SHP77 treated with DMSO at 0.1 percent for 48 hours (cell line): ENCODE data around the gene RBM28.
"Not testable (repeated sequence)": the region's sequence is repeated elsewhere in the genome, so short reads cannot be mapped to it uniquely, and the experiment has no call there.

Source experiments
- DNase-seq: peaks from one replicate; lab custom pipeline; 2025; lab: John Stamatoyannopoulos, UW

RBM28 gene

DNA sequence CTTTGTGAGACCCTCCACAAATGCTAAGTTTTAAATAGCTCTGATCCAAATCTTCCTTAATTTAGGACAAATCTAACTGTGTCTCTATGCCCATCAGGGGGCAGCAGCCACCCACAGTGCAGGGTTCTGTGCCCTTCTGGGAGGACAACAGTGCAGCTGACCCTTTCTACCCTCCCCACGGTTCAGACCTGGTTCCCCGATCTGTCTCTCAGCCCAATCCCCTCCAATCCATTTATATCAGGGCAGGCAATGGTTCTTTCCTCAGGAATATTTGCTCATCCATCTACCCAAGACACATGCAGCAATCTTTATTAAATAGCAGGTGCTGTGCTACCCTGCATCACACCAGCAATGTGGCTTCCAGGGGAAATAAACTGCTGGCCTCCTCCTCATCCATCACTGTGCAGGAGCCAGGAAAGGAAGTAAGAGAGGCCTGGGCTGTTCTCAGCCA lies 4.0 kb upstream of the RBM28 start:
- DNase-seq = peak; percentile 15

GRCh38 chr7:128344431-128344774 lies 695 bp upstream of the RBM28 start:
- DNase-seq = no peak

DNA sequence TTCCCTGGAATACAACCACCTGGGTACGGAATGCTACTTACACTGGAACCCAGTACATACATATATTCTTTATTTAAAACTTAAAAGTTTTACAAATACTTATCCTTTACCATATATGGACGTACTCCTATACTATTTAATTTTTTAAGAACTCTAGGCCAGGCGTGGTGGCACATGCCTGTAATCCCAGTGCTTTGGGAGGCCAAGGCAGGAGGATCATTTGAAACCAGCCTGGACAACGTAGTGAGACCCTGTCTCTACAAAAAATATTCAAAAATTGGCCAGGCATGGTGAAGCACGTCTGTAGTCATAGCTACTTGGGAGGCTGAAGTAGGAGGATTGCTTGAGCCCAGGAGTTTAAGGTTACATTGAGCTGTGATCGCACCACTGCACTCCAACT lies 2.0 kb downstream of the RBM28 start:
- DNase-seq = no peak

DNA sequence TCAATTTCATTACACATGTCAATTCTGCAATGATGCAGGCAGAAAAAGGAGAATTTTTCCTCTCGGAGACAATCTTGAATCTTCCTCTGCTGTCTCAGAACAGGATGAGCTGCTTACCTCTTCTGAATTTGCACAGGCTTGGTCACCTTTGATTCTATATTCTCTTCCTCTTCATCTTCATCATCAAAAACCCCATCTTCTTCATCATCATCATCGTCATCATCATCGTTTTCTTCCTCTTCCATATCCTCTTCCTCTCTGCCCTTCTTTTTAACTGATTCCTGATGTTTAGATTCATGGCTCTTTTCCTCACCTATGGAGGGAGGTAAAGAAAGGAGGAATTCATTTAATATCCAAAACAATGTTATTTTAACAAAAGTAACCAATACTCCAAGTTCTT lies 8.0 kb downstream of the RBM28 start:
- no peak for DNase-seq

GRCh38 chr7:128324368-128324680 lies 19.4 kb downstream of the RBM28 start:
- DNase-seq = no peak

DNA sequence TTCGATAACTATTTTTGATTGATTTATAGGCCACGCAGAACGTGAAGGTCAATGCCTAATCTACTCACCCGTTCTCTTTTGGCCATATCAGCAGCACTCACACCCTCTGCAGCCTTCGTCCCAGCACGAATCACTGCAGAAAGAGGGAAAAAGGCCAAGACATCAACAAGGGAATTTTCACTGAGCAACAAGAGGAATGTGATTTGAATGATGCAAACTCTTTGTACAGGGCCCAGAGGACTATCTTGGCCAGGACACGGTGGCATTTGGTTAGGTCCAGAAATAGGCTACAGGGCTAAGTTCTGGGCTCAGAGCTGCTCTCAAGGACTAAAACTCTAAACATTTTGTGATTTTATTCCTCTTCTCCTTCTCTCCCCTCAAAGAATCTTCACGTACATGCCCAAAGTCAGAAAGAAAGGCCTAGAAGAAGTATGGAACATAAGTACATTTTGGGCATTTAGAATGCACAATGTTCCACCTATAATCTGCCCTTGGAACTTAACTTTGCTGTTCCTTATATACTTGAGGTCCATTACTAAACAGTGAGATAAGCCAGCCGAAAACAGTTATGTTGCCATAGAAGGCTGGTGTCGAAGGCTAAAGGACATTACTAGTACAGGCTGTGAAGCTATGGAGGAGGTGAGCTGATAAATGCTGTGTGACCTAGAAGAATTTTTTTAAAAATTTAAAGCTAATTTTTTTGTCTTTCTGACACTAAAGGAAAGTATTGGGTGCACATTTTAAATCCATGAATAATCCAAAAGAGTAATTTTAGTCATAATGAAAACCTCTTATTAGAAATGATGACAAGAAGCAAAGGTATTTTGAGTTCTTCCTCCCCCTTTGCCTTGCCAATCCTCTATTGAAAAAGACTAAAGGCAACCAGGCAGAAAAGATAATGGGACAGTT lies 20.0 kb downstream of the RBM28 start:
- no peak for DNase-seq

DNA sequence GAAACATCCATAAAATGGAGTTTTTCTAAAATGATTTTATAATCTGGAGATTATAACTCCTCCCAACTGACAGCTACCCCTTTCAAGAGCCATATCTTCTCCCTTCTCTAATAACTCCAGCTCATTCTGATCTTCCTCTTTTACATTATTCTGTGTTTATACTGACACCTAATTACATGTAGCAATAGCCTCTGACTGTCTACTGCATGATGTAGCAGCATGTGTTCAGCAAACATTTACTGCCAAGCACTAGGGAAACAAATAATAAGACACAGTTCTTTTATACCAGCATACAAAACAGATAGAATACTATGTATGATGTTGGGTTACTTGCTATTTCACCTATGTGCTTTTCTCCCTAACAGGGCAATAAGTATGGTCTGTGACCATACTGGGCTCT lies 20.7 kb downstream of the RBM28 start:
- DNase-seq = no peak

- no peak for DNase-seq
Observed at GRCh38 chr7:128322040-128322643, 21.6 kb downstream of the RBM28 start.

DNA sequence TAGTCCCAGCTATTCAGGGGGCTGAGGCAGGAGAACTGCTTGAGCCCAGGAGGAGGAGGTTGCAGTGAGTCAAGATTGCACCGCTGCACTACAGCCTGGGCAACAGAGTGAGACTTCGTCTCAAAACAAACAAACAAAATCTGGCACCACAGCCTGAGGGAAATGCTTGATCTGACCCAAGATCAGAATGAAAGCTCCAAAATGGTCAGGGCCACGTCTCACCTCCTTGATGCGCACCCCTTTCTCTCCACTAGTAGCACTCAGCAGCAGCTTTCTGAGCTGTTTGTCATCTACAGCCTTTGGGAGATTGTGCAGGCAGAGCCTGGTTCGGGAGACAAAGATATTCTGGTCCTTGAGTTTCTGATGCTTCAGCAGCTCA lies 22.7 kb downstream of the RBM28 start:
- DNase-seq = no peak

DNA sequence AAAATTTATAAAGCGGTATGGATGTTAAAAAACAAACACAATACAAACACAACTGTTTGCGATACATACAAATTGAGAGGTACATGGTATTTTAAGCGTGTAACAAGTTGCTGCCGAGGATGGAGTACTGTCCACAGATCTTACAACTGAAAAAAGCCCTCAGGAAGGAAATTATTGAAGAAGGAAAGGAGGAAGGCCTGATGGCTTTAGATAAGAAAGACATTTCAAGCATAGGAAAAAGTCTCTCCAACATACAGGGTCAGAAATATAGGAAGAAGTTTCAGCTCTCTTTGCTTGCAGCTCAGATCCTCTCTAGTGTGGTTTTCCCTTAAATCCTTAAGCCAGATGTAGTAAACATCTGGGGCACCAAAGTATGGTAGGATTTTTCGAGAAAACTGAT lies 25.0 kb downstream of the RBM28 start:
- no peak for DNase-seq

DNA sequence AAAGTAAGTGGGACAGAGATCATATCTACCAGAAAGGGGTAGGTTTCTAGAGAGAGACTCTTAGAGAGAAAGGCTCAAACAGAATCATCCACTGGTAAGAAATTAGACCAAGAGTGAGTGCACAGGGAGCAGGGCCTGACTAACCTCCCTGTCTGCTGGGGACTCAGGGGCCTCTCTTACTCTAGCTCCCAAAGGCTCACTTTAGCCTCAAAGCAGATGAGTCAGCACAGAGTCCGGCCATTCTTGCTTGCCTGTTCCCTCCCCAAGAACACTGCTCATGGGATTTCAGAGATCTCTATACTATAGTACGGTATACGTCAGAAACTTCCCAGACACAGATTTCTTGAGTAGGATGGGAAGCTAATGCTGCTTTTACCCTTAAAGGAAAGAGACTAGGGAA lies 32.7 kb downstream of the RBM28 start:
- DNase-seq = no peak

GRCh38 chr7:128310499-128310898 lies 33.2 kb downstream of the RBM28 start:
- no peak for DNase-seq

- no peak for DNase-seq
Observed at GRCh38 chr7:128309976-128310375, 33.7 kb downstream of the RBM28 start.

- no peak for DNase-seq
Observed at GRCh38 chr7:128309124-128309523, 34.6 kb downstream of the RBM28 start.

GRCh38 chr7:128307061-128307460 lies 36.6 kb downstream of the RBM28 start:
- no peak for DNase-seq

DNA sequence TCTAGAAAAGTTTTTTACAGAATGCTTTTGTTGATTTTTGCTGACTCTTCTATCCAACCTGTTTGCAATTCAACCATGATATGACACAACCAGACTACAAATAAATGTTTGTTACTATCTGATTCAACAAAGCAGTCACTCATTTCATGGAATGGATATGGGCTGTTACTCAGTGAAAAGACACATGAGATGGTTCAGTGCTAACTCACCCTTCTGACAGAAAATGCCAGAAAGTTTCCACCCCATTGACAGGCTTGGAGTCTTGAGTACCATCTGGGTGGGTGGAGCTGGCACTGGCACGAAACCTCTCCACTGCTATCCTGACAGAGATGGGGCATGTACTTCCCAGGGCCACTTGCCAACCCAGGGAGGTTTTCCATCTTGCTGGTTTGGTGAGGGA lies 39.5 kb downstream of the RBM28 start:
- no peak for DNase-seq

DNA sequence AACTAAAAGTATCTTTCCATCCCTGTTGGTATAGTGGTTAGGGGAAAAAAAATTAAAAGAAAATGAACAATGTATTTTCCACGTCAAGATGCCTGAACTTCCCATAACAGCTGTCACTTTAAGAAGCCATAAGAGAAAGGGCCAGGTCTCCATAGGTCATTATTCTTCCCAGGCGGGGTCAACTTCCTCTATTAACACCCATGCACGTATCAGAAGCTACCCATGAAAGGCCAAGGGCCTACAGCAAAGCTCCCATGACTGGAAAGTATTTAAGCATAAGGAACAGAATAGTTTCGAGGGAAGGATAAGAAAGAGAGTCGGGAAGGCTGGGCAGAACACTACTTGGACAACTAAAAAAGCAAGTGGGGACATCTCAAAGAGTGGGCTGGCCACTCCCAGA lies 40.1 kb downstream of the RBM28 start:
- no peak for DNase-seq

DNA sequence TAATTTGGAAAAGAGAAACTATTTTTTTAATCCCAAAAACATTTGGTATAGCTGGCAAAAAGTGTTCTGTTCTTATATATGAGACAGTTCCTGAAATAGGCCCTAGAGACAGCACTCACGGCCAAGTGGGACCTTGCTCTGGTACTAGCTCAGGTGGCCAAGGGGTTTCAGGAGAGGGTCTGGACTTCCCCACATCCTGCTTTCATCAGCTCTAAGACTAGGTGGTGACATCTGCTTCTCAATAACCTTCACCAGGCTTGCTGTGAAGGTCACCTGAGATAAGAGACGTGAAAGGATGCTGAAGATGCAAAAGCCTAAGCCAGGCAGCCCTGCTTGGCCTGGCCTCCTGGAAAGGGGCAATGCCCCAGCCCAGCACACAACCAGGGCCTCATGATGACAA lies 40.6 kb downstream of the RBM28 start:
- DNase-seq = no peak

DNA sequence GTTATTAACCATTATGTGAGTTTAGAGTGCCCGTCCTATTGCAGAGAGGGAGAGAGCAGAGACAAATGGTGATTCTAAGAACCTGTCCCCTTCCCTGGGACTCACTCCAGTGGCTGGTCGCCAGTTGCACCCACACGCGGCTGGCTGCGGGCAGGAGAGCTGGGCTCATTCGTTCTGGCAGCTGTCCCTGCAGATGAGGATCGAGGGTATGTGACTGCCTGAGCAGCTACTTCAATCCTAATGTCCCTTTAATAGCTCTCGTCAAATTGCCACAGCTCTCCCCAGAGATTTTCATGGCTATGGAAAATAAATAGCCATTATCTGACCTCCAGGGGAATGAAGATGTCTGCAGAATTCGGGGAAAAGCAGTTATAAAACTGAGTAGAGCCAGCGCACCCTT lies 41.6 kb downstream of the RBM28 start:
- DNase-seq = no peak

GRCh38 chr7:128299109-128299607 lies 44.5 kb downstream of the RBM28 start:
- no peak for DNase-seq

DNA sequence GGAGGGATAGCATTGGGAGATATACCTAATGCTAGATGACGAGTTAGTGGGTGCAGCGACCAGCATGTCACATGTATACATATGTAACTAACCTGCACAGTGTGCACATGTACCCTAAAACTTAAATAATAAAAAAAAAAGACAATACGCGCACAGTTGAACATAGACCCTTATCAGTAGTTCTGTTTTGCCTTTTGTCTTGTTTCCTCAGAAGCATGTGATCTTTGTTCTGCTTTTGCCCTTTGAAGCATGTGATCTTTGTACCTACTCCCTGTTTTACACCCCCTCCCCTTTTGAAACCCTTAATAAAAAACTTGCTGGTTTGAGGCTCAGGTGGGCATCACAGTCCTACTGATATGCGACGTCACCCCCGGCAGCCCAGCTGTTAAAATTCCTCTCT lies 45.7 kb downstream of the RBM28 start:
- DNase-seq = not testable (repeated sequence)

GRCh38 chr7:128287556-128287955 lies 56.2 kb downstream of the RBM28 start:
- DNase-seq = no peak

DNA sequence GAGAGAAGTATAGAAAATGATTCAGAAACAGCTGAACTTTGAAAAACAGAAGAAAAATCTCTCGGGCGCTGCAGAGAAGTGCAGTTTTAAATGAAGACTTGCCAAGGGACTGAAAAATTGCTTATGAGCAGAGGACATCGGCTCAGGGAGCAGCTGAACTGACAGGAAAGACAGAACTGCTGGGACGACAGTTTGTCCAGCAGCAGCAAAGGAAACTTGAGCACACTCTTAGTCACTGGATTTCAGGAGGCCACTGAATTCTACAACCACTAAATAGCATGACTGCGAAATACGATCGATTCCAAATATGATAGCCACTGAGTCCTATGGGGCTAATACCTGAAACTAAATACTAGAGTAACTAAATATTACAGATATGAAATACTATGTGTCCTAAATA lies 59.6 kb downstream of the RBM28 start:
- DNase-seq = no peak
